Kidney (tissue), 14 donors: ENCODE measurements around the gene DPYSL4. TPM values are rescaled to one million over a fixed set of nuclear protein-coding genes. Genes with fewer than 3 reads are reported as not detected.

ENCODE experiments used
- DNase-seq, 5 donors: peaks; one replicate each; pipeline ENCODE4 v3.0.0-alpha.2; 2013 to 2020
- FAIRE-seq: peaks from 2 replicates; lab custom pipeline; 2012; peaks lifted over from hg19 to GRCh38; lab: Jason Lieb, UNC
- H3K27ac ChIP-seq, 2 donors: one replicate each; pipeline ENCODE4 v1.7.0; 2013; ENCODE audit warnings: low read depth in 2 of 2, low read length in 2 of 2, inconsistent platforms in 1 of 2
- H3K27me3 ChIP-seq: one replicate; pipeline ENCODE4 v1.7.1; 2013; ENCODE audit warnings: low read length, inconsistent platforms; ENCODE audit not compliant: control insufficient read depth, insufficient read depth
- H3K36me3 ChIP-seq, 3 donors: one replicate each; pipeline versions ENCODE4 v1.7.0 to v1.7.1; 2013; ENCODE audit warnings: low read length in 3 of 3, control low read depth in 1 of 3, inconsistent platforms in 1 of 3; ENCODE audit not compliant: insufficient read depth in 3 of 3, control insufficient read depth in 2 of 3
- H3K4me1 ChIP-seq, 3 donors: one replicate each; pipeline versions ENCODE4 v1.7.0 to v1.7.1; 2013; ENCODE audit warnings: low read length in 3 of 3, inconsistent platforms in 1 of 3, low read depth in 1 of 3; ENCODE audit not compliant: control insufficient read depth in 2 of 3, insufficient read depth in 2 of 3
- H3K4me3 ChIP-seq, 3 donors: one replicate each; pipeline versions ENCODE4 v1.7.0 to v1.8.1; 2013; ENCODE audit warnings: low read length in 3 of 3, control low read depth in 1 of 3, inconsistent platforms in 1 of 3
- H3K9ac ChIP-seq, 3 donors: one replicate each; pipeline versions ENCODE4 v1.7.0 to v1.7.1; 2013; ENCODE audit warnings: low read length in 3 of 3, control low read depth in 1 of 3, inconsistent platforms in 1 of 3
- H3K9me3 ChIP-seq, 3 donors: one replicate each; pipeline versions ENCODE4 v1.7.0 to v1.7.1; 2013; ENCODE audit warnings: low read length in 3 of 3, control low read depth in 1 of 3, inconsistent platforms in 1 of 3; ENCODE audit not compliant: control insufficient read depth in 2 of 3, insufficient read depth in 1 of 3
- CTCF ChIP-seq: IDR thresholded peaks from 3 replicates; pipeline ENCODE4 v1.5.1; 2012; ENCODE audit warnings: mild to moderate bottlenecking, moderate library complexity, borderline replicate concordance; ENCODE audit not compliant: insufficient read depth; ENCODE audit errors: extremely low read depth
- intact Hi-C: fragments of 100-400 bp; cut with DNase I; formaldehyde crosslinking; loops from one replicate; pipeline ENCODE4 v1.11.1; 2022
- polyA plus RNA-seq: library from polyadenylated mRNA; stranded (reverse); fragments of 350-450 nt; fragmentation: Illumina TruSeq; extraction: RNeasy Lipid Tissue Mini Kit (QIAGEN cat#74804); gene quantifications from one replicate; pipeline ENCODE4 v1.2.3, GENCODE V29; 2014; ENCODE audit warnings: low read depth, low replicate concordance; ENCODE audit not compliant: insufficient read depth
- total RNA-seq: library from RNA; stranded (reverse); fragmentation: NEBNext Ultra II Directional; extraction: Animal tissue kit (Norgen Biotek cat#: 25700); gene quantifications from one replicate; pipeline ENCODE4 v1.2.1, GENCODE V29; 2021
- donor health status: control.
- donor health status: control.
- donor health status: control.
- donor health status: control.
- donor health status: control.
- donor health status: DM: yes; HTN: yes; CAD: no.
- donor health status: Normal renal cell carcinoma (clear cell type).

DPYSL4 gene
- total and polyA plus RNA-seq, 2 donors from 2014 or later, result 0.60 TPM; not detected in 1

DNA sequence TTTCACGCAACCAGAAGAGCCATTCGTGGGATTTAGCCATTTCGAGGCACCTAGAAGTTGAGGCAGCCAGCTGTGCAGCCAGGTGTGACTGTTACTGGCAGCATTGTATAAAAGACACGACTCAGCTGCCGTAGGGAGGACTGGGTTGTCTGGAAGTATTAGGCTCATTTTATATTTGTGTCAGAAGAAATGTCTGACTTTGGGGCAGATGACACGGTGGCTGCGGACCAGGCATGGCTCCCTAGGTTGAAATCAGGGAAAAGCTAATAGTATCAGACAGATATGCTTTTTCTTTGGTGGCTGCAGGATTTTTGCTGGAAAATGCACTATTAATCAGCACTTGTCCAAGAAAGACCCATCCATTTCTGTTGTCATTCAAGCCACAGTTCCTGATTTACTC is 4.2 kb upstream of the DPYSL4 start:
- H3K9me3 ChIP-seq, result peaks cover 0 to 1% (median 0%) of the 10 kb centered on the region in 3 donors
- H3K36me3 ChIP-seq, result no peaks in the 10 kb centered on the region
- no peak for FAIRE-seq
- TF ChIP-seq CTCF, result no peak
- no peak for DNase-seq
- H3K27me3 ChIP-seq, result peaks cover 2% of the 10 kb centered on the region
- H3K4me1 ChIP-seq, result peaks cover 0 to 4% (median 0%) of the 10 kb centered on the region in 3 donors
- no peak overlapping the region for H3K27ac ChIP-seq
- no peak overlapping the region for H3K4me3 ChIP-seq
- H3K9ac ChIP-seq, result no peak overlapping the region
- intact Hi-C loops, result no loop called here

- no peak overlapping the region for H3K27ac ChIP-seq
- peaks cover 2% of the 10 kb centered on the region for H3K27me3 ChIP-seq
- H3K36me3 ChIP-seq, result no peaks in the 10 kb centered on the region
- H3K4me3 ChIP-seq, result no peak overlapping the region
- FAIRE-seq (no peak), DNase-seq (peak in 1 of 5 donors; percentile 29)
- peaks cover 0 to 4% (median 0%) of the 10 kb centered on the region in 3 donors for H3K4me1 ChIP-seq
- H3K9ac ChIP-seq, result no peak overlapping the region
- intact Hi-C loops, result no loop called here
- no peak for TF ChIP-seq CTCF
- H3K9me3 ChIP-seq, result peaks cover 0 to 1% (median 0%) of the 10 kb centered on the region in 3 donors
Measured at GRCh38 chr10:132183046-132183445, 3.7 kb upstream of the DPYSL4 start.

DNA sequence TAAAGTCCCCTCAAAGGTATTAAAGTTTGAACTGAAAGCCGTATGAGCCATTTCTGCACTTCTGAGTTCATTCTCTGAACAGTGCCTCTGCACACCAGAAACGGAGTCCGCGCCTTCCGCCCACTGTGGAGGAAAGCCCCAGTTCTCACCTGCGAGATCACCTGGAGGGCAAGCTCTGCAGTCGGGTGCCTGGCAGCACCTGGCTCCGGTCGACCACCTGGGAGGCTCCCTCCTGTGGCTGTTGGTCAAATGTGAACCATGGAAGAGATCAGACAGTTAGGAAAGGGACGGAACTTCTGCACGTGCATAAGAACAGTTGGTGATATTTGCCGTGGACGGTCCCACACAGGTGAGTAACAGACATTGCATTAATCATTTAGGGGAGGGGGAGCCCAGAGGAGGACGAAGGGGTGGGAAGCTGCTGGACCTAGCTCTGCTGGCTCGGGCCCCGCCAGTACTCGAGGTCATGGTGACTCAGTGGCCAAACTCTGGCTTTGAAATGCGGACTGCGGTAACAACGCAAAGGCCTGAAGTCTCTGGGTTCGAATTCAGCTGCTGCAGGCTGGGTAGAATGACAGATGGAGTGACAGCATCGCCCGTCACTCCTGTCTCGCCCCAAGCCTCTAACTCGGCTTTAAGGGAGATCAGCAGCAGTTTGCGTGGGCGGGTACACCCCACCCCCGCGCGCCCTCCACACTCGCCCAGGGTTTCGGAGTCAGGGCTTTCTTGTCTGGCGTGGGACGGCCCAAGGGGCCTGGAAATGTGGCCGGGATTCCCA is 1.7 kb upstream of the DPYSL4 start:
- no peak for FAIRE-seq
- H3K27me3 ChIP-seq, result peaks cover 2% of the 10 kb centered on the region

More for the DNA sequence above, 1.7 kb upstream of the DPYSL4 start:
- Histone ChIP-seq H3K4me3 (no peak overlapping the region), H3K9me3 (peaks cover 0 to 1% (median 0%) of the 10 kb centered on the region in 3 donors), H3K36me3 (no peaks in the 10 kb centered on the region), H3K27ac (no peak overlapping the region), H3K9ac (no peak overlapping the region), H3K4me1 (peaks cover 0 to 4% (median 0%) of the 10 kb centered on the region in 3 donors)
- TF ChIP-seq CTCF, result no peak
- peak in 1 of 5 donors; percentile 33 for DNase-seq
- intact Hi-C loops, result no loop called here
